ENCODE results near the gene OARD1.
A peak's percentile ranks its signal among the peaks of the same experiment; 100 is the strongest.

OARD1 gene

GRCh38 chr6:41073968-41074691 lies 2.0 kb upstream of the OARD1 start:
- no peak for TF ChIP-seq CTCF (IDR thresholded peaks at IDR 0.05; ENCODE audit: low read depth, low read length)
- DNase-seq (ENCODE audit: extremely low read depth, low read depth) = no peak

- DNase-seq (ENCODE audit: extremely low read depth, low read depth) = no peak
These were observed 1.2 kb upstream of the OARD1 start for GRCh38 chr6:41073203-41073967.

GRCh38 chr6:41072836-41073202 lies 663 bp upstream of the OARD1 start, which contains the start of gene NFYA:
NFYA (plus strand) TSS chr6:41072974; CDS start chr6:41079090, 6,116 bp downstream.
- DNase-seq (ENCODE audit: extremely low read depth, low read depth) = no peak

More at GRCh38 chr6:41073203-41073967, 1.2 kb upstream of the OARD1 start:
- TF ChIP-seq CTCF (IDR thresholded peaks at IDR 0.05; ENCODE audit: low read depth, low read length) = no peak; the same call in 1 of the 2 replicates

GRCh38 chr6:41071501-41071922 lies 644 bp downstream of the OARD1 start:
- no peak for DNase-seq (ENCODE audit: extremely low read depth, low read depth)
- TF ChIP-seq CTCF (IDR thresholded peaks at IDR 0.05; ENCODE audit: low read depth, low read length) = no peak; the same call in none of the 2 replicates

More at GRCh38 chr6:41072836-41073202, 663 bp upstream of the OARD1 start, which contains the start of gene NFYA:
- TF ChIP-seq CTCF (IDR thresholded peaks at IDR 0.05; ENCODE audit: low read depth, low read length) = no peak

- TF ChIP-seq CTCF (IDR thresholded peaks at IDR 0.05; ENCODE audit: low read depth, low read length) = peak; percentile 73
- peak; percentile 61 for DNase-seq (ENCODE audit: extremely low read depth, low read depth)
These were observed 5.3 kb downstream of the OARD1 start for GRCh38 chr6:41066867-41067304.

- TF ChIP-seq CTCF (IDR thresholded peaks at IDR 0.05; ENCODE audit: low read depth, low read length) = no peak
- no peak for DNase-seq (ENCODE audit: extremely low read depth, low read depth)
These were observed 6.6 kb downstream of the OARD1 start for GRCh38 chr6:41065550-41066026.

GRCh38 chr6:41064841-41065240 lies 7.3 kb downstream of the OARD1 start:
- DNase-seq (ENCODE audit: extremely low read depth, low read depth) = no peak
- no peak for TF ChIP-seq CTCF (IDR thresholded peaks at IDR 0.05; ENCODE audit: low read depth, low read length)
